ENCODE data around the gene PPP2R5B.

GRCh38 chr11:64915376-64915887 lies 9.1 kb upstream of the PPP2R5B start:
- TF ChIP-seq TCF7L2 (IDR thresholded peaks at IDR 0.05; ENCODE audit: low read depth, low read length) (no peak), CTCF (IDR thresholded peaks at IDR 0.05) (no peak), POLR2AphosphoS5 (IDR thresholded peaks at IDR 0.05; ENCODE audit: low read depth, low read length) (no peak)

Data from Panc1 (cell line).